IPS-20b (cell line): ENCODE results near the gene SLC35F2.
A peak's percentile ranks its signal among the peaks of the same experiment; 100 is the strongest.

Source experiments
- H3K27ac ChIP-seq: one replicate; pipeline ENCODE4 v1.5.1; 2013; ENCODE audit warnings: low read length
- H3K27me3 ChIP-seq: 2 replicates; pipeline ENCODE4 v1.6.1; 2013; ENCODE audit warnings: mild to moderate bottlenecking, low read length, inconsistent platforms; ENCODE audit not compliant: insufficient read depth
- H3K36me3 ChIP-seq: 2 replicates; pipeline ENCODE4 v1.6.1; 2013; ENCODE audit warnings: low read depth, mild to moderate bottlenecking, inconsistent platforms, low read length, moderate library complexity; ENCODE audit not compliant: insufficient read depth
- H3K4me1 ChIP-seq: 2 replicates; pipeline ENCODE4 v1.6.1; 2013; ENCODE audit warnings: mild to moderate bottlenecking, control low read depth, inconsistent platforms, low read length, moderate library complexity; ENCODE audit not compliant: insufficient read depth
- H3K4me3 ChIP-seq: 2 replicates; pipeline ENCODE4 v1.5.1; 2013; ENCODE audit warnings: mild to moderate bottlenecking, low read length, inconsistent platforms
- H3K9ac ChIP-seq: 2 replicates; pipeline ENCODE4 v1.6.1; 2013; ENCODE audit warnings: low read depth, mild to moderate bottlenecking, inconsistent platforms, low read length, moderate library complexity
- H3K9me3 ChIP-seq: 2 replicates; pipeline ENCODE4 v1.6.1; 2013; ENCODE audit warnings: mild to moderate bottlenecking, low read depth, low read length, inconsistent platforms; ENCODE audit not compliant: insufficient read depth

Gene SLC35F2

DNA sequence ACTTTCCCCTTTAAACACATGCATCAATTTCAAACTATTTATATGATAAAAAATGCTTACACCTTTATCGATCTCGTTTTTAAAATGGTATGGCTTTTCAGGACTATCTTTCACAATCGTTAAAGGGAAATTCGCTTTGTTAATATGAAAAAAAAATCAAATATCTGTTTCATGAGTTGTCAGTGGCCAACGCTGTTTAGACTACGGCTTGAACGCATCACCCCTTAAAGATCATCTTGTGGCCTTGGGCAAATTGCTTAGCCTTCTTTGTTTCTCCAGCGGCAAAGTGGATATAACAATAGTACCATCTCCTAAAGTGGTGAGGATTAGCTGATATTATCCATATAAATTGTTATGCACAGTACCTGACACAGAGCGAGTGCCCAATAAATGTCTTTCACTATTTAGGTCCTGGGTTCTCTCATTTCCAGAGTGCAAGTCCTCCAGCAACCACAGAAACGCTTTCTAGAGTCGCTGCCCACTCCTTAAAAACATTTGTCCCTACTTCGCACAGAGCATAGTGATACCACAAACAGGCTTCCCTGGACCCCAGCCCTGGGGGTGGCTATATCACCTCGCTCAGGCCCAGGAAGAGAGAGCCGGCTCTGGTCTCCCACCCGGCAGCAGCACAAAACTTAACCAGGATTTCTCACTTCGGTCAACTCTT is 904 bp downstream of the SLC35F2 start:
- Histone ChIP-seq H3K4me1 (peaks cover 8% of the 10 kb centered on the region), H3K27ac (no peak overlapping the region), H3K9me3 (no peaks in the 10 kb centered on the region), H3K4me3 (peak overlapping the region; percentile 99), H3K9ac (peak overlapping the region; percentile 79; the same call in 1 of the 2 replicates), H3K27me3 (peaks cover 35% of the 10 kb centered on the region), H3K36me3 (no peaks in the 10 kb centered on the region)

DNA sequence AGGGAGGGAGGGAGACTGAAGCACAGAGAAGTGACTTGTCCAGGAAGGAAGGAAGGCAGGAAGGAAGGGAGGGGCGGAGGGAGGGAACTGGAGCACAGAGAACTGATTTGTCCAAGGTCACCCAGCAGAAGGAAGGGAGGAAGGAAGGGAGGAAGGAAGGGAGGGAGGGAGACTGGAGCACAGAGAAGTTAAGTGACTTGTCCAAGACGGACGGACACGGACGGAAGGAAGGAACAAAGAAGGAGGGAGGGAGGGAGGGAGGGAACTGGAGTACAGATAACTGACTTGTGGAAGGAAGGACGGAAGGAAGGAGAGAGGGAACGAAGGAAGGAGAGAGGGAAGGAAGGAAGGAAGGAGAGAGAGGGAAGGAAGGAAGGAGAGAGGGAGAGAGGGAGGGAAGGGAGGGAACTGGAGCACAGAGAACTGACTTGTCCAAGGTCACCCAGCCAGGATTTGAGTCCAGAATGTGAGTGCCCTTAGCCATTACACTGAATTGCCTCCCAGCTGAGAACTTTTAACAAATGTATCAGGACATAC is 1.5 kb downstream of the SLC35F2 start:
- H3K4me1 ChIP-seq, result peaks cover 8% of the 10 kb centered on the region
- no peak overlapping the region for H3K9ac ChIP-seq
- peaks cover 35% of the 10 kb centered on the region for H3K27me3 ChIP-seq
- H3K36me3 ChIP-seq, result no peaks in the 10 kb centered on the region
- peak overlapping the region; percentile 99 for H3K4me3 ChIP-seq
- H3K9me3 ChIP-seq, result no peaks in the 10 kb centered on the region
- H3K27ac ChIP-seq, result no peak overlapping the region

DNA sequence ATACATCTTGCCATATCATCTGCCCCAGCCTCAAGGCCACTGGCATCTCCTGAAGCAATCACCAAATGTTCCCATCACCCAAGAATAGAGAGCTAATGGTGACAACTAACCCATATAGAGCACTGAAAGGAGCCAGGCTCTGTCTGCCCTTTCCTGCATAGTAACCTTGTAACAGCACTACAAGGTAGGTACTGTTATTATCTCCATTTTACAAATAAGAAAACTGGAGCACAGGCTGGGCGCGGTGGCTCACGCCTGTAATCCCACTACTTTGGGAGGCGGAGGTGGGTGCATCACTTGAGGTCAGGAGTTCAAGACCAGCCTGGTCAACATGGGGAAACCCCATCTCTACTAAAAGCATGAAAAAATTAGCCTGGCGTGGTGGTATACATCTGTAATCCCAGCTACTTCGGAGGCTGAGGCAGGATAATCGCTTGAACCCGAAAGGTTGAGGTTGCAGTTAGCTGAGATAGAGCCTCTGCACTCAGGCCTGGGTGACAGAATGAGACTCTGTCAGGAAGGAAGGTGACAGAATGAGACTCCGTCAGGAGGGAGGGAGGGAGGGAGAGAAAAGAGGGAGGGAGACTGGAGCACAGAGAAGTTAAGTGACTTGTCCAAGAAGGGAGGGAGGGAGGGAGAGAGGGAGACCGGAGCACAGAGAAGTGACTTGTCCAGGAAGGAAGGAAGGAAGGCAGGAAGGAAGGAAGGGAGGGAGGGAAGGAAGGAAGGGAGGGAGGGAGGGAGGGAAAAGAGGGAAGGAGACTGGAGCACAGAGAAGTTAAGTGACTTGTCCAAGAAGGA is 2.2 kb downstream of the SLC35F2 start:
- peaks cover 35% of the 10 kb centered on the region for H3K27me3 ChIP-seq
- H3K9ac ChIP-seq, result no peak overlapping the region
- H3K9me3 ChIP-seq, result no peaks in the 10 kb centered on the region
- peaks cover 8% of the 10 kb centered on the region for H3K4me1 ChIP-seq
- no peaks in the 10 kb centered on the region for H3K36me3 ChIP-seq
- H3K4me3 ChIP-seq, result peak overlapping the region; percentile 99
- no peak overlapping the region for H3K27ac ChIP-seq

DNA sequence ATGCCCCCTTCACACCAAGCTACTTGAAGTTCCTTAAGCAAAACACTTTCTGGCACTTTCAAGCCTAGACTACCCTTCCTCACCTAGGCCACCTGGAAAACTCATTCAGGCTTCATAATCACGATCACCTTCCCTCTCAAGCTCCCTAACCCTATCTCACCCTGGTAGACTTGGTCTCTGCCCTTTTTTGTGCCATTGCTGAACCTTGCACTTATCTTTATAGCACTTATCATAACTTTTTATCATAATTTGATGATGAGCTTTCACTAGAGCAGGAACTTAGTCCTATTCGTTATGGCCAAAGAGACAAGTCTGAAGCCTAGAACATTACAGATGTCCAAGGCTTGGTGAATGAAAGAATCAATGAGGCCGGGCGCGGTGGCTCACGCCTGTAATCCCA is 5.5 kb downstream of the SLC35F2 start:
- Histone ChIP-seq H3K9ac (no peak overlapping the region), H3K9me3 (no peaks in the 10 kb centered on the region), H3K36me3 (no peaks in the 10 kb centered on the region), H3K4me3 (no peak overlapping the region), H3K27ac (no peak overlapping the region), H3K27me3 (peaks cover 14% of the 10 kb centered on the region), H3K4me1 (peaks cover 8% of the 10 kb centered on the region)

DNA sequence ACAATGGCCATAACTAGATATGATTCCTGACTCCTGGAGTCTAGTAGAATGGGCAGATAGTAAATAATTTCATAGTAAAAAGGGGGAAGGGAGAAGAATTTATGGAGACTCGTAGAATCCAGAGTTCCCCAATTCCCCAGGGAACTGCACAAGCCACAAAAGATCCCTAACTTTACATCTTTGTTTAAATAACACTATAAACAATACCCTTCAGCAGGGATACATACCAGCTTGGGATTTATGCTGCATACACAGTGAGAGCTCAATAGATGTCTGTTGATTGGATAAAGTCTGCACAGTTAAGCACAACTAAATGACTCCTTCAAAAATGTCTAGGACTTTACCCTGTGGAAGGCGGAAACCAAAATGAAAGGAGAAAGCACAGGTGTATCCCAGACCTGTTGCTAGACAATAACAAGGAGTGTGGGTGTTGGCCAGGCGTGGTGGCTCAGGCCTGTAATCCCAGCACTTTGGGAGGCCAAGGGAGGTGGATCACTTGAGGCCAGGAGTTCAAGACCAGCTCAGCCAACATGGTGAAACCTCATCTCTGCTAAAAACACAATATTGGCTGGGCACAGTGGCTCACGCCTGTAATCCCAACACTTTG is 6.8 kb downstream of the SLC35F2 start:
- H3K36me3 ChIP-seq, result no peaks in the 10 kb centered on the region
- no peak overlapping the region for H3K9ac ChIP-seq
- 0 out of 2 replicates have a peak, but pooled peaks cover 5% of the 10 kb centered on the region for H3K4me1 ChIP-seq
- no peak overlapping the region for H3K4me3 ChIP-seq
- peaks cover 2% of the 10 kb centered on the region; the same call in 1 of the 2 replicates for H3K27me3 ChIP-seq
- H3K27ac ChIP-seq, result no peak overlapping the region
- H3K9me3 ChIP-seq, result no peaks in the 10 kb centered on the region

DNA sequence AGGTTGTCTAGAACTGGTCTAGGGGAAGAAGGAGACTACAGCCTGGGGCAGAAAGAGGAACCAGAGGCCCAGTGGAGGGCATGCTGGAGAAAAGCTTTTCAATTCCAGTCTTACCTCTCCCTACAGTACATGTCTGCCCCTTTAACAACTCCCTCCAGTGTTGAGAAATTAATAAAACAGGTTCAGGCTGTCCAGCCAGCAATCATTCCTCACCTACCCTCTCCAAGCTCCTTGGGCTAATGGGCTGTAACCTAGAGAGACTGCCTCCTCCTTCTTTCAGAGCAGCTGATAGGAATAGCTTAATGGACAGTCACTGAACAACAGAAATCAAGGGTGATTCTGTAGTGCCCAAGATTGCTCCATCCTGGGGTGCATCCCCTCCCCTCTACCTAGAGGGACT is 8.8 kb downstream of the SLC35F2 start:
- Histone ChIP-seq H3K36me3 (no peaks in the 10 kb centered on the region), H3K27me3 (no peaks in the 10 kb centered on the region), H3K4me1 (0 out of 2 replicates have a peak, but pooled peaks cover 5% of the 10 kb centered on the region), H3K4me3 (no peak overlapping the region), H3K27ac (no peak overlapping the region), H3K9me3 (no peaks in the 10 kb centered on the region), H3K9ac (no peak overlapping the region)

DNA sequence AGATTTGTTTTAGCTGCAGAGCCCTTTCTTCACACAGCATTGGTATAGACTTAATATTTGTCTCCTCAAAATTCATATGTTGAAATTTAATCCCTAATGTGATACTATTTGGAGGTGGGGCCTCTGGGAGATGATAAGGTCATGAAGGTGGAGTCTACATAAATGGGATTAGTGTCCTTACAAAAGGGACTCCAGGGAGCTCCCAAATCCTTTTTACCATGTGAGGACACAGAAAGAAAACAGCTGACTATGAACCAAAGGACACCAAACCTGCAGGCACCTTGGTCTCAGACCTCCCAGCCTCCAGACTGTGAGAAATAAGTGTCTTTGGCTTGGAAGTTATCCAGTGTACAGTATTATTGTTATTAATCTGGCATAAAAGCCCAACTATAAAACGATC is 10.2 kb downstream of the SLC35F2 start:
- H3K36me3 ChIP-seq, result no peaks in the 10 kb centered on the region
- H3K27ac ChIP-seq, result no peak overlapping the region

DNA sequence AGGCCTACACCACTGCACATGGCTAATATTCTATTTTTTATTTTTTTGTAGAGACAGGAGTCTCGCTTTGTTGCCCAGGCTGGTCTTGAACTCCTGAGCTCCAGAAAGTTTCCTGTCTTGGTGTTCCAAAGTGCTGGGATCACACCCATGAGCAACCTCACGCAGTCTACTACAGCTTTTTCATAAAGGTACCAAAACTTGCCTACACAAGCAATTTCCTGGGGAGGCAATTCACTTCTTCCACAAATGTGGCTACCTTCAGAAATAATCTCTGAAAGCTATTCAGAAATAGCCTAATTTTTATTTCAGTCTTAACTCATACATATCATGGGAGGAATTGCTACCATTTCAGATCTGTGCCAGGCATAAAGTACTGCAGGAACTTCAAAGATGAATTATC is 11.4 kb downstream of the SLC35F2 start:
- Histone ChIP-seq H3K27ac (no peak overlapping the region), H3K4me1 (peaks cover 5% of the 10 kb centered on the region; the same call in 1 of the 2 replicates), H3K9me3 (no peaks in the 10 kb centered on the region), H3K9ac (no peak overlapping the region), H3K4me3 (no peak overlapping the region), H3K36me3 (no peaks in the 10 kb centered on the region), H3K27me3 (no peaks in the 10 kb centered on the region)

More for the DNA sequence above, 10.2 kb downstream of the SLC35F2 start:
- no peak overlapping the region for H3K9ac ChIP-seq
- no peak overlapping the region for H3K4me3 ChIP-seq
- H3K4me1 ChIP-seq, result 0 out of 2 replicates have a peak, but pooled peaks cover 5% of the 10 kb centered on the region
- no peaks in the 10 kb centered on the region for H3K27me3 ChIP-seq
- H3K9me3 ChIP-seq, result no peaks in the 10 kb centered on the region

DNA sequence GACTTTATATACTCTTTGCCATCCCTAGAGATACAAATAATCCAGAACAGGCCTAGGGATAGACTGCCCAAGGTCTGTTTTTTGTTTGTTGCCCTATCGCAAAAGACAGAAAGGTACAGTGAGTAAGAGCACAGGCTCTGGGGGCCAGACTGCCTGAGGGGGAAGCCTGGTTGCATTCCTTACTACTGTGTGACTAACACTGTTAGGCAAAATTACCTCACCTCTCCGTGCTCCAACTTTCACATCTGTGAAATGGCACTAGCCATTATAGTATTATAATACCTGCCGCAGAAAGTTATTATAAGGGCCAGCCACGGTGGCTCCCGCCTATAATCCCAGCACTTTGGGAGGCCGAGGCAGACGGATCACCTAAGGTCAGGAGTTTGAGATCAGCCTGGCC is 14.5 kb downstream of the SLC35F2 start:
- Histone ChIP-seq H3K4me3 (no peak overlapping the region), H3K36me3 (no peaks in the 10 kb centered on the region), H3K27ac (no peak overlapping the region), H3K9me3 (no peaks in the 10 kb centered on the region), H3K27me3 (no peaks in the 10 kb centered on the region), H3K4me1 (peaks cover 11% of the 10 kb centered on the region; the same call in 1 of the 2 replicates), H3K9ac (no peak overlapping the region)

DNA sequence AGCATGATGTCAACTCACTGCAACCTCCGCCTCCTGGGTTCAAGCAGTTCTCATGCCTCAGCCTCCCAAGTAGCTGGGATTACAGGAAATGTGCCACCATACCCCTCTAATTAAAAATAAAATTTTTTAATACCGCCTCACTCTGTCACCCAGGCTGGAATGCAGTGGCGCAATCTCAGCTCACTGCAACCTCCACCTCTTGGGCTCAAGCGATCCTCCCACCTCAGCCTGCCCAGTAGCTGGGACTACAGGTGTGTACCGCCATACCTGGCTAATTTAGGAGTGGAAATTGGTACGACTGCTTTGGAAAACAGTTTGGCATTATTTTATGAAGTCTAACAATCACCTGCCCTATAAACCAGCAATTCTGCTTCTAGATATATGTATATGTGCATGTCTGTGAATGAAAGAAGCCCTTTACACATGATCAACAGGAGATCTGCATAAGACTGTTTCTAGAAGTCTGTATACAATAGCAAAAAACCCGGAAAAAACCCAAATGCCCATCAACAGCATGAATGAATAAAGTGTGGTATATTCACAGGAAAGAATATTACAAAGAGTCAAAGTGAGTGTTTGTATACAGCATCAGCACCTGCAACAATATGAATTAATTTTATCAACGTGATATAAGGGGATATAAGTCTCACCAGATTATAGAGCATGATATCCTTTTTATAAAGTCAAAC is 16.0 kb downstream of the SLC35F2 start:
- Histone ChIP-seq H3K9me3 (no peaks in the 10 kb centered on the region), H3K36me3 (no peaks in the 10 kb centered on the region), H3K4me1 (peaks cover 7% of the 10 kb centered on the region; the same call in 1 of the 2 replicates), H3K4me3 (no peak overlapping the region), H3K27ac (no peak overlapping the region), H3K9ac (no peak overlapping the region), H3K27me3 (no peaks in the 10 kb centered on the region)

DNA sequence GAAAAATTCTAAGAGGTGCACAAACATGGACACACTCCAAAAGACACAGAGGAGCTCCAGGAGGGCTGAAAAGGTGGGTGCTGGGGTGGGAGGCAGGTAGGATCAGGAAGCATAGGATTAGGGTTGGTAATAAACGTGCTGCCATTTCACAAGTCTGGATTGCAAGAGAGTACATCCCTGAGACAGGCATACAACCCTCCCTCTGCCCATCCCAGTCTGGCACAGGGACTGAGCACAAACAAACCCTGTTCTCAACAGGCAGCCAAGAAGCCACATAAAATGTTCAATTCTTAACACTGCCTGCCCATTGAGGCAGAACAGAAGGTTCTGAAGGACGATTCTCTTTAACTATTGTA is 18.5 kb downstream of the SLC35F2 start:
- peaks cover 11% of the 10 kb centered on the region; the same call in 1 of the 2 replicates for H3K4me1 ChIP-seq
- H3K4me3 ChIP-seq, result no peak overlapping the region
- no peaks in the 10 kb centered on the region for H3K36me3 ChIP-seq
- H3K27me3 ChIP-seq, result peaks cover 8% of the 10 kb centered on the region; the same call in 1 of the 2 replicates
- no peak overlapping the region for H3K27ac ChIP-seq
- no peak overlapping the region for H3K9ac ChIP-seq
- no peaks in the 10 kb centered on the region for H3K9me3 ChIP-seq
